Measurements from ENCODE around the gene SLC9A9.

The SLC9A9 gene

DNA sequence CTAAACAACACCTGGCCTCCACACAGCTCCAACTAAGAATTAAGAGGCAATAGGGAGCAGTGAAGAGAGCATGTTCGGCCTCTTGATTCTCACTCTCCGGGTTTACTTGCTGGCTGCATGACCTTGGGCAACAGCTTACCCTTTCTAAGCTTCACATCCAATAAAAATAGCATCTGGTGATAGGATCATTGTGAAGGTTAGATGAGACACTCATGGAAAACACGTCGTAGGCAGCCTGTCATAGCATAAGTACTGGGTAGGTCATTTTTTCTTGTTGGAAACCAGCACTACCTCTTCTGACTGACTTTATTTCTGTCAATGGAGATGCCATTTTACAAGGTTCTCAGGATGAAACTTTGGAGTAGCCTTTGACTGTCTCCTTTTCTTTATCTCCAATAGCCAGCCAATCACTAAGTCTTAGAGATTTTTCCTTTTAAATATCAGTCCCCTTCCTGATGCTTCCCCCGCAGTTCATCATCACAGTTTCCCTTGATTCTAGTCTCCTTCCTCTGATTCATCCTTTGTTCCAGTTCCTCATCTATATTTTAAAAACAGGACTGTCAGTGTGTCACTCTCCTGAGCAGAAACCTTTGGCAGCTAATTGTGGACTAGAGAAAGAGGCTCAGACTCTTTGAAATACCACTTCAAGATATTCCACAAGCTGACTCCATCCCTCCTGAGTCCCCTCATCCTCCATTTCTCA is 271.5 kb downstream of the SLC9A9 start:
- Histone ChIP-seq H3K36me3 (ENCODE audit: insufficient read depth, low read length) (no peaks in the 10 kb centered on the region), H3K9me3 (ENCODE audit: control insufficient read depth, insufficient read depth, low read length) (no peaks in the 10 kb centered on the region)

GRCh38 chr3:143574933-143575332 is 273.3 kb downstream of the SLC9A9 start:
- no peaks in the 10 kb centered on the region for H3K9me3 ChIP-seq (ENCODE audit: control insufficient read depth, insufficient read depth, low read length)
- H3K9ac ChIP-seq (ENCODE audit: low read depth, low read length) = no peak overlapping the region
- no peaks in the 10 kb centered on the region; the same call in 1 of the 2 replicates for H3K4me1 ChIP-seq (ENCODE audit: insufficient read depth, low read length)
- H3K36me3 ChIP-seq (ENCODE audit: insufficient read depth, low read length) = no peaks in the 10 kb centered on the region

More for the DNA sequence above, 271.5 kb downstream of the SLC9A9 start:
- H3K4me1 ChIP-seq (ENCODE audit: insufficient read depth, low read length) = no peaks in the 10 kb centered on the region; the same call in 1 of the 2 replicates
- no peak overlapping the region for H3K9ac ChIP-seq (ENCODE audit: low read depth, low read length)

DNA sequence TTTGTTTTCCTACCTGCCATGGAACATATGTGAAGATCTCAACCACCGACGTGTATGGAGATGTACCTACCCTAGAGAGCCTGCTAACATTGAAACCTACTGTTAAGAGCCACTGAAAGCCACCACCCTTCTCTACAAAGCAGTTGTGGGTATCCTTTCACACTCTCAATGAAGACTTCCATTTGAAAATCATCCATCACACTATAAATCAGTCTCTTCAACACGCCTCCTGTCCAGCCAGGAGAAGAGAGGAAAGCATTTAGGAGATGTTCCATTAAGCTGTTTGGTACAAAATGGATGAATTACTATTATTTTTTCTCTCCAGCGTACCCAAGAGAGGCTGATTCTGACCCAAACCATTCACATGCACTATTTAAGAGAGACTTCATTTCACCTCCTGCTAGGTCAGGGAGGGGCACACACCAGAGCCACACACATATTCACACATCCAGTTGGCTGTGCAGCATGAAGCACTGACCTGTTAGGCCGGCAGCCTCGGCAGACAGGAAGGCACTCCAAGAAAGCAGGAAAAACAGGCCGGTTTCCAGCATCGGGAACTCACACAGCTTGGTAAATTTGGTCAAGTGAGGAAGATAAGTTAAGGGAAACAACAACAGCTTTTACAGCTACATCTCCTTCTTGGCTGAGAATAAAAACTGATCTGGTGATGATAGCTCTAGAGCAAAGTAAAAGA is 274.5 kb downstream of the SLC9A9 start:
- no peak overlapping the region for H3K9ac ChIP-seq (ENCODE audit: low read depth, low read length)
- no peaks in the 10 kb centered on the region for H3K9me3 ChIP-seq (ENCODE audit: control insufficient read depth, insufficient read depth, low read length)
- no peaks in the 10 kb centered on the region for H3K36me3 ChIP-seq (ENCODE audit: insufficient read depth, low read length)
- H3K4me1 ChIP-seq (ENCODE audit: insufficient read depth, low read length) = no peaks in the 10 kb centered on the region

DNA sequence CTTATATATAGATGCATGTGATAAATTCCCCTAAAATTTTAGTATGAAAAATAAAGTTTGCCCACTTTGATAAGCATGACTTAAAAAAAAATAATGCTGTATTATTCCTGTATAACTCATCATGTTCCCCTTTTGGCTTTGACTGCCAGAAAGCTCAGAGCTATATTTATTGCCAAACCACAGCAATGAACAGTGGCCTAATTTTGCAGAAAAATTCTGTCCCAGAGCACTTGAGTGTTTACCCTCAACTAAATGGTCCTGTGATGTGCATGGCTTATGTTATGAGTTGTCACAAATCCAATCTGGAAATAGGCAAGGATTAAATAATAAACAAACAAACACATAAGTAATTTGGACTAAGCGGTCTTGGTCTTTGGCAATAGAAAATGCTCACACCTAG is 276.7 kb downstream of the SLC9A9 start:
- H3K9ac ChIP-seq (ENCODE audit: low read depth, low read length) = no peak overlapping the region
- no peaks in the 10 kb centered on the region for H3K36me3 ChIP-seq (ENCODE audit: insufficient read depth, low read length)
- no peaks in the 10 kb centered on the region for H3K4me1 ChIP-seq (ENCODE audit: insufficient read depth, low read length)
- no peaks in the 10 kb centered on the region for H3K9me3 ChIP-seq (ENCODE audit: control insufficient read depth, insufficient read depth, low read length)

- no peaks in the 10 kb centered on the region for H3K4me1 ChIP-seq (ENCODE audit: insufficient read depth, low read length)
Measured at GRCh38 chr3:143567823-143568222, 280.4 kb downstream of the SLC9A9 start.

GRCh38 chr3:143565951-143566350 is 282.3 kb downstream of the SLC9A9 start:
- Histone ChIP-seq H3K36me3 (ENCODE audit: insufficient read depth, low read length) (no peaks in the 10 kb centered on the region), H3K4me1 (ENCODE audit: insufficient read depth, low read length) (no peaks in the 10 kb centered on the region), H3K9ac (ENCODE audit: low read depth, low read length) (no peak overlapping the region), H3K9me3 (ENCODE audit: control insufficient read depth, insufficient read depth, low read length) (no peaks in the 10 kb centered on the region)

More at GRCh38 chr3:143567823-143568222, 280.4 kb downstream of the SLC9A9 start:
- no peak overlapping the region for H3K9ac ChIP-seq (ENCODE audit: low read depth, low read length)
- H3K9me3 ChIP-seq (ENCODE audit: control insufficient read depth, insufficient read depth, low read length) = no peaks in the 10 kb centered on the region
- no peaks in the 10 kb centered on the region for H3K36me3 ChIP-seq (ENCODE audit: insufficient read depth, low read length)

DNA sequence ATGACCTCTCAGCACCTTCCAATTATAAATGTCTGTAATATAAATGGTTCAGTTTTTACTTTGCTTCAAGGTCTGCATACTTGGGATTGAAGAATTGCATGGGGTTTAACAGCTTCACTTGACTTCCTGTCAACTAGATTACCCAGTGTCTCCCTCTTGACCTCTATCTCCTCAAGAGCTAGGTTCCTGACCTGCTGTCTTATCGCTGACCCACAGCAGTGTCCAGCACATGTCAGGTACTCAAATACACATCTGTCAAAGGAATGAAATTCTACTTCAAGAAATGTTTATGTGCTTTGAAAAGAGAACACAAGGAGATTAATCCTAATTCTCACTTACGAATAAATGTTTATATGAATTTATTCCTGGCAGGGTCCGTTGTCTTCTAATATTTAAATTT is 284.5 kb downstream of the SLC9A9 start:
- Histone ChIP-seq H3K9me3 (ENCODE audit: control insufficient read depth, insufficient read depth, low read length) (peaks cover 1% of the 10 kb centered on the region; the same call in 1 of the 2 replicates), H3K9ac (ENCODE audit: low read depth, low read length) (no peak overlapping the region), H3K4me1 (ENCODE audit: insufficient read depth, low read length) (no peaks in the 10 kb centered on the region), H3K36me3 (ENCODE audit: insufficient read depth, low read length) (no peaks in the 10 kb centered on the region)

DNA sequence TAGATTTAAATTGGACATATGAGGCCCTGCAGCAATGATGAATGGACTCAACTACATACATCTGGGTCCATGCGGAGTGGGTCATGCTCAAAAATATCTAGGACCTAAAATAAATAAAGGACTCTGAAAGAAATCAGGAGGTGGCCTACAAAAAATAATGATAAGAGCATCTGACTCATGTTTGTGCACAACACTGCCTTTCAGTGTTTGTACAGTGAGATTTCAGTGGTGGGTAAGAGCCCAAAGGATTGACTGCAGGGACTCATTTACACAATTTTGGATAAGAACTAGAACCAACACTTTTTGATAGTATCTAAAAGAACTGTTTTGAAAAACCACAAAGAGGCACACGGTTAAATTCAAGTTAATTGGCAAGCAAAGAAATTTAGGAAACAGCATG is 285.5 kb downstream of the SLC9A9 start:
- no peaks in the 10 kb centered on the region for H3K36me3 ChIP-seq (ENCODE audit: insufficient read depth, low read length)
- H3K9me3 ChIP-seq (ENCODE audit: control insufficient read depth, insufficient read depth, low read length) = peaks cover 8% of the 10 kb centered on the region
- no peak overlapping the region for H3K9ac ChIP-seq (ENCODE audit: low read depth, low read length)
- H3K4me1 ChIP-seq (ENCODE audit: insufficient read depth, low read length) = no peaks in the 10 kb centered on the region

DNA sequence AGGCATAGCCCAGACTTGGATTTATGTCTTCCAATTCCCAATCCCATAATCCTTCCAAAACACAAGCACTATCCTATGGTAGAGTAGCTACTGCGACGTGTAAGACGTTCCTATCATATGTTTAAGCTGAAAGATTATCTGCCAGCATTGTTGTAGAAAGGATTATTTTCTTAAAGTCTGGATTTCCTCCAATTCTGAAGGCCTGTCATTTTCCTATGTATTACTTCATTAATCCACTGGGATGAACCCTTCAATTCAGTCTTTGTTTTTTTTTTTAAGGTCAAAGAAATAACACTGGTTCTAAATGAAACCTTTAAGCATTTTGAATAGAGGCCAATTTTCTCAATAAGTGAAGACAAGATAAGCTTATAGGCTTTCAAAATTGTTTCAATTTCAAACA is 289.0 kb downstream of the SLC9A9 start:
- Histone ChIP-seq H3K36me3 (ENCODE audit: insufficient read depth, low read length) (no peaks in the 10 kb centered on the region), H3K4me1 (ENCODE audit: insufficient read depth, low read length) (no peaks in the 10 kb centered on the region), H3K9ac (ENCODE audit: low read depth, low read length) (no peak overlapping the region), H3K9me3 (ENCODE audit: control insufficient read depth, insufficient read depth, low read length) (peaks cover 8% of the 10 kb centered on the region)

DNA sequence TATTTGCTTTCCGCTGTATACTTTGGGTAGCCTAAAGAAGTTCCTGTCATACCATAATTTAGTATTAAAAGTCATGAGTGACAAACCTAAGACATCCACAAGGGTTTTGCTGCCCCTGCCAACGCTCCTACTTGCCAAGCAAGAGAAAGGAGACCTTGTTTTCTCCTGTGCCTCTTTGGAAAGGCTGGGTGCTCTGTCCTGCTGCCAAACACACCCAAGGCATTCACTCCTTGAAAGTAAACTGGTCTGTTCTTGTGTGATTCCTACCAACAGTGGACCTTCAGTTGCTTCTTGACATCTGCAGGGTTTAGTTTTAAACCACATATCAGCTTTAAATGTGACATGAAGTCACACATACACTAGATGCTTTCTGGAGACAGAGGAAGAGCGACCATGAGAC is 295.4 kb downstream of the SLC9A9 start:
- H3K9me3 ChIP-seq (ENCODE audit: control insufficient read depth, insufficient read depth, low read length) = no peaks in the 10 kb centered on the region; the same call in 1 of the 2 replicates
- no peaks in the 10 kb centered on the region for H3K4me1 ChIP-seq (ENCODE audit: insufficient read depth, low read length)
- no peak overlapping the region for H3K9ac ChIP-seq (ENCODE audit: low read depth, low read length)
- H3K36me3 ChIP-seq (ENCODE audit: insufficient read depth, low read length) = no peaks in the 10 kb centered on the region

GRCh38 chr3:143551761-143552160 is 296.5 kb downstream of the SLC9A9 start:
- no peaks in the 10 kb centered on the region; the same call in 1 of the 2 replicates for H3K9me3 ChIP-seq (ENCODE audit: control insufficient read depth, insufficient read depth, low read length)
- no peaks in the 10 kb centered on the region for H3K4me1 ChIP-seq (ENCODE audit: insufficient read depth, low read length)
- no peak overlapping the region for H3K9ac ChIP-seq (ENCODE audit: low read depth, low read length)
- no peaks in the 10 kb centered on the region for H3K36me3 ChIP-seq (ENCODE audit: insufficient read depth, low read length)

GRCh38 chr3:143548861-143549497 is 299.3 kb downstream of the SLC9A9 start:
- Histone ChIP-seq H3K9ac (ENCODE audit: low read depth, low read length) (no peak overlapping the region), H3K9me3 (ENCODE audit: control insufficient read depth, insufficient read depth, low read length) (no peaks in the 10 kb centered on the region), H3K36me3 (ENCODE audit: insufficient read depth, low read length) (no peaks in the 10 kb centered on the region), H3K4me1 (ENCODE audit: insufficient read depth, low read length) (no peaks in the 10 kb centered on the region)

- no peak overlapping the region for H3K9ac ChIP-seq (ENCODE audit: low read depth, low read length)
- no peaks in the 10 kb centered on the region for H3K36me3 ChIP-seq (ENCODE audit: insufficient read depth, low read length)
- no peaks in the 10 kb centered on the region for H3K4me1 ChIP-seq (ENCODE audit: insufficient read depth, low read length)
- no peaks in the 10 kb centered on the region for H3K9me3 ChIP-seq (ENCODE audit: control insufficient read depth, insufficient read depth, low read length)
Measured at GRCh38 chr3:143548393-143548792, 299.9 kb downstream of the SLC9A9 start.

GRCh38 chr3:143538577-143538981 is 309.7 kb downstream of the SLC9A9 start:
- Histone ChIP-seq H3K9me3 (ENCODE audit: control insufficient read depth, insufficient read depth, low read length) (no peaks in the 10 kb centered on the region), H3K9ac (ENCODE audit: low read depth, low read length) (no peak overlapping the region), H3K36me3 (ENCODE audit: insufficient read depth, low read length) (no peaks in the 10 kb centered on the region), H3K4me1 (ENCODE audit: insufficient read depth, low read length) (no peaks in the 10 kb centered on the region)

DNA sequence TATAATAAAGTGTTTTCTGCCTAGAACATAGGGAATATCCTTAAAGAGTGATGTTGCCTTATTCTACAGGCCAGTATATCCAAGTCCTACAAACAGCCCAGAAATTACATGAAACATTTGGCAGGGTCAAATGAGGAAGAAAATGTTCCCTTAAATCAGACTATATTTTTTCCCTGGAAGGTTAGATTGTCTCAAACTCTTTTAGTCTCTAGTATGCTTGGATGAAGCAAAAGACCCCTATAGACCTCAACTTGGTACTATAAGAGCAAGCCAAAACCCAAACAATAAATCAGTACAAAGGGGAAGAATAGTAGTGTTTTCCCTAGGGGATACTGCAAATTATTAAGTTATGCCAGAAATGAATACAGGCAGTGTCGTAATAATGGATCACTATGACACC is 310.2 kb downstream of the SLC9A9 start:
- Histone ChIP-seq H3K9me3 (ENCODE audit: control insufficient read depth, insufficient read depth, low read length) (no peaks in the 10 kb centered on the region), H3K9ac (ENCODE audit: low read depth, low read length) (no peak overlapping the region), H3K4me1 (ENCODE audit: insufficient read depth, low read length) (no peaks in the 10 kb centered on the region), H3K36me3 (ENCODE audit: insufficient read depth, low read length) (no peaks in the 10 kb centered on the region)
